CD14-positive monocyte (primary cell): Measurements from ENCODE around the gene SYT2. TPM values are rescaled to one million over a fixed set of nuclear protein-coding genes. Genes with fewer than 3 reads are reported as not detected.
A peak's percentile ranks its signal among the peaks of the same experiment; 100 is the strongest.

Source experiments
- DNase-seq, 3 donors: peaks; one replicate each; pipeline ENCODE4 v3.0.0-alpha.2; 2011 to 2022
- H2AFZ ChIP-seq: 2 replicates; pipeline ENCODE4 v1.6.0; 2012; ENCODE audit warnings: mild to moderate bottlenecking, low read depth, low read length, inconsistent platforms; ENCODE audit not compliant: insufficient read depth, poor library complexity, severe bottlenecking
- H3K27ac ChIP-seq, 2 donors: 1 replicate in 1 of 2; 2 replicates in 1 of 2; pipeline ENCODE4 v1.5.1; 2012 to 2013; ENCODE audit warnings: low read length in 2 of 2, control low read depth in 1 of 2, inconsistent platforms in 1 of 2, low read depth in 1 of 2, mild to moderate bottlenecking in 1 of 2
- H3K27me3 ChIP-seq, 2 donors: one replicate each; pipeline versions ENCODE4 v1.6.0 to v1.6.1; 2011 to 2013; ENCODE audit warnings: low read length in 2 of 2; ENCODE audit not compliant: control insufficient read depth in 2 of 2, insufficient read depth in 2 of 2
- H3K36me3 ChIP-seq, 2 donors: replicated peaks in 1 of 2; 1 replicate in 1 of 2; 2 replicates in 1 of 2; pipeline versions ENCODE4 v1.5.1 to v1.6.1; 2012 to 2013; ENCODE audit warnings: low read length in 2 of 2, control low read depth in 1 of 2, inconsistent platforms in 1 of 2, mild to moderate bottlenecking in 1 of 2; ENCODE audit not compliant: insufficient read depth in 2 of 2, control insufficient read depth in 1 of 2
- H3K4me1 ChIP-seq, 2 donors: 1 replicate in 1 of 2; 2 replicates in 1 of 2; pipeline versions ENCODE4 v1.5.1 to v1.6.1; 2012 to 2013; ENCODE audit warnings: low read length in 2 of 2, control low read depth in 1 of 2, inconsistent platforms in 1 of 2, mild to moderate bottlenecking in 1 of 2, moderate library complexity in 1 of 2; ENCODE audit not compliant: insufficient read depth in 2 of 2, control insufficient read depth in 1 of 2
- H3K4me2 ChIP-seq: replicated peaks from 2 replicates; pipeline ENCODE3; 2012; ENCODE audit warnings: low read length, moderate library complexity, mild to moderate bottlenecking; ENCODE audit not compliant: poor library complexity, severe bottlenecking; ENCODE audit errors: extremely low read depth
- H3K4me3 ChIP-seq, 3 experiments: fragments of 200-600 bp in 1 of 3; sonication (generic) in 1 of 3; replicated peaks in 1 of 3; 1 replicate in 2 of 3; 2 replicates in 1 of 3; pipeline ENCODE4 v1.5.1; 2011 to 2013; ENCODE audit warnings: low read length in 3 of 3, mild to moderate bottlenecking in 3 of 3, control low read depth in 2 of 3, low read depth in 2 of 3, inconsistent platforms in 1 of 3, moderate library complexity in 1 of 3
- H3K79me2 ChIP-seq: 2 replicates; pipeline ENCODE4 v1.6.0; 2012; ENCODE audit warnings: mild to moderate bottlenecking, control low read depth, inconsistent platforms, low read length, moderate library complexity; ENCODE audit not compliant: insufficient read depth
- H3K9ac ChIP-seq: 2 replicates; pipeline ENCODE4 v1.6.0; 2017; ENCODE audit warnings: low read length, mild to moderate bottlenecking; ENCODE audit not compliant: insufficient read depth, poor library complexity, severe bottlenecking
- H3K9me3 ChIP-seq, 2 donors: replicated peaks in 1 of 2; 1 replicate in 1 of 2; 2 replicates in 1 of 2; pipeline versions ENCODE4 v1.5.1 to v1.6.1; 2012 to 2013; ENCODE audit warnings: low read length in 2 of 2, control low read depth in 1 of 2; ENCODE audit not compliant: control insufficient read depth in 1 of 2, insufficient read depth in 1 of 2
- H4K20me1 ChIP-seq: 2 replicates; pipeline ENCODE4 v1.6.0; 2012; ENCODE audit warnings: mild to moderate bottlenecking, low read length, control low read depth, moderate library complexity; ENCODE audit not compliant: insufficient read depth
- H3K27ac Mint-ChIP-seq, 7 donors: one replicate each; pipeline ENCODE4 v1.8.0; 2020; ENCODE audit warnings: mild to moderate bottlenecking in 7 of 7, mixed read lengths in 7 of 7, moderate library complexity in 6 of 7, inconsistent platforms in 2 of 7
- H3K27me3 Mint-ChIP-seq, 3 donors: one replicate each; pipeline ENCODE4 v1.8.0; 2021 to 2022; ENCODE audit warnings: low read depth in 3 of 3, mild to moderate bottlenecking in 3 of 3, mixed read lengths in 3 of 3, moderate library complexity in 3 of 3, inconsistent platforms in 1 of 3
- H3K36me3 Mint-ChIP-seq, 2 donors: one replicate each; pipeline ENCODE4 v1.8.0; 2020; ENCODE audit warnings: mixed read lengths in 2 of 2, inconsistent platforms in 1 of 2, mild to moderate bottlenecking in 1 of 2
- H3K4me1 Mint-ChIP-seq: one replicate; pipeline ENCODE4 v1.8.0; 2020; ENCODE audit warnings: mild to moderate bottlenecking, mixed read lengths
- H3K4me3 Mint-ChIP-seq, 2 donors: one replicate each; pipeline ENCODE4 v1.8.0; 2020; ENCODE audit warnings: mild to moderate bottlenecking in 2 of 2, mixed read lengths in 2 of 2, moderate library complexity in 1 of 2
- H3K9me3 Mint-ChIP-seq, 7 donors: one replicate each; pipeline ENCODE4 v1.8.0; 2020 to 2022; ENCODE audit warnings: mixed read lengths in 7 of 7, mild to moderate bottlenecking in 6 of 7, moderate library complexity in 6 of 7, inconsistent platforms in 2 of 7
- CTCF ChIP-seq: fragments of 200-600 bp; IDR thresholded peaks from one replicate; pipeline ENCODE4 v1.8.0; 2022; ENCODE audit warnings: antibody characterized with exemption, mild to moderate bottlenecking
- WGBS: methylation state at CpG from one replicate; pipeline ENCODE4 v1.1.5; 2013; ENCODE audit warnings: missing lambda C conversion rate; ENCODE audit not compliant: insufficient coverage; 5-methylcytosine and 5-hydroxymethylcytosine counted together
- intact Hi-C, 2 donors: fragments of 100-400 bp; cut with micrococcal nuclease; formaldehyde crosslinking; loops; one replicate each; pipeline versions ENCODE4 v1.15.0 to v1.15.1; 2023
- polyA plus RNA-seq, 3 donors: library from polyadenylated mRNA; depleted of rRNA in 1 of 3; unstranded in 2 of 3; stranded (reverse) in 1 of 3; fragments of 300-500 nt in 2 of 3; fragments of >200 nt in 1 of 3; fragmentation: Illumina TruSeq in 2 of 3; gene quantifications; 1 replicate in 2 of 3; 2 replicates in 1 of 3; pipeline ENCODE4 v1.2.3, GENCODE V29; 2012 to 2021

The SYT2 gene
- polyA plus RNA-seq, 3 donors: not detected

- peaks cover 27 to 68% (median 50%) of the 10 kb centered on the region in 3 donors for H3K27me3 Mint-ChIP-seq
- Histone ChIP-seq H3K27ac (no peak overlapping the region), H3K36me3 (no peaks in the 10 kb centered on the region), H3K4me3 (no peak overlapping the region), H2AFZ (no peak overlapping the region), H3K9me3 (peaks cover 8 to 10% of the 10 kb centered on the region in 2 donors), H3K4me1 (no peaks in the 10 kb centered on the region), H3K4me2 (no peak overlapping the region), H3K79me2 (no peaks in the 10 kb centered on the region), H3K27me3 (peaks cover 34 to 40% of the 10 kb centered on the region in 2 donors), H4K20me1 (no peaks in the 10 kb centered on the region), H3K9ac (no peak overlapping the region)
- no peak for TF ChIP-seq CTCF
- H3K9me3 Mint-ChIP-seq: peaks cover 2 to 19% (median 13%) of the 10 kb centered on the region in 7 donors
- WGBS: 100% methylated on average over 4 of the region's 5 CpGs
- no peak for DNase-seq
- H3K4me3 Mint-ChIP-seq: peak overlapping the region in 1 of 2 donors; percentile 40
- H3K4me1 Mint-ChIP-seq: no peaks in the 10 kb centered on the region
- intact Hi-C loops: no loop called here
- no peaks in the 10 kb centered on the region for H3K36me3 Mint-ChIP-seq
- no peak overlapping the region for H3K27ac Mint-ChIP-seq
Observed at GRCh38 chr1:202673531-202673930, 36.7 kb downstream of the SYT2 start.

- DNase-seq: no peak
- no peak for TF ChIP-seq CTCF
- WGBS: 45% methylated on average over 3 of the region's 5 CpGs
- Histone ChIP-seq H4K20me1 (no peaks in the 10 kb centered on the region), H3K4me1 (no peaks in the 10 kb centered on the region), H3K4me2 (no peak overlapping the region), H3K36me3 (no peaks in the 10 kb centered on the region), H3K4me3 (no peak overlapping the region), H2AFZ (no peak overlapping the region), H3K79me2 (no peaks in the 10 kb centered on the region), H3K9me3 (no peaks in the 10 kb centered on the region), H3K27ac (no peak overlapping the region), H3K27me3 (peaks cover 37 to 42% of the 10 kb centered on the region in 2 donors), H3K9ac (no peak overlapping the region)
- Mint-ChIP-seq H3K36me3 (no peaks in the 10 kb centered on the region), H3K9me3 (peaks cover 0 to 2% (median 0%) of the 10 kb centered on the region in 7 donors), H3K27me3 (peaks cover 30 to 65% (median 49%) of the 10 kb centered on the region in 3 donors), H3K27ac (no peak overlapping the region), H3K4me1 (no peaks in the 10 kb centered on the region), H3K4me3 (peak overlapping the region in 1 of 2 donors; percentile 47)
- intact Hi-C loops: no loop called here
Observed at GRCh38 chr1:202671399-202671798, 38.9 kb downstream of the SYT2 start.
